Mononuclear cell (primary cell): ENCODE results near the gene GALR3. TPM values are rescaled to one million over a fixed set of nuclear protein-coding genes. Genes with fewer than 3 reads are reported as not detected.

ENCODE experiments used
- H3K27me3 ChIP-seq: 2 replicates; pipeline ENCODE4 v1.6.0; 2011; ENCODE audit warnings: low read length, control low read depth; ENCODE audit not compliant: insufficient read depth
- H3K4me1 ChIP-seq: 2 replicates; pipeline ENCODE4 v1.5.1; 2011; ENCODE audit warnings: mild to moderate bottlenecking, low read length, control low read depth; ENCODE audit not compliant: insufficient read depth
- H3K4me3 ChIP-seq: 2 replicates; pipeline ENCODE4 v1.5.1; 2011; ENCODE audit warnings: mild to moderate bottlenecking, low read length, moderate library complexity
- H3K9me3 ChIP-seq: 2 replicates; pipeline ENCODE4 v1.5.1; 2011; ENCODE audit warnings: low read depth, mild to moderate bottlenecking, control low read depth, low read length
- total RNA-seq: library from RNA; depleted of rRNA; stranded (reverse); fragments of >200 nt; gene quantifications from one replicate; pipeline ENCODE4 v1.2.3, GENCODE V29; 2012

The GALR3 gene
- total RNA-seq, 1 donor: not detected

DNA sequence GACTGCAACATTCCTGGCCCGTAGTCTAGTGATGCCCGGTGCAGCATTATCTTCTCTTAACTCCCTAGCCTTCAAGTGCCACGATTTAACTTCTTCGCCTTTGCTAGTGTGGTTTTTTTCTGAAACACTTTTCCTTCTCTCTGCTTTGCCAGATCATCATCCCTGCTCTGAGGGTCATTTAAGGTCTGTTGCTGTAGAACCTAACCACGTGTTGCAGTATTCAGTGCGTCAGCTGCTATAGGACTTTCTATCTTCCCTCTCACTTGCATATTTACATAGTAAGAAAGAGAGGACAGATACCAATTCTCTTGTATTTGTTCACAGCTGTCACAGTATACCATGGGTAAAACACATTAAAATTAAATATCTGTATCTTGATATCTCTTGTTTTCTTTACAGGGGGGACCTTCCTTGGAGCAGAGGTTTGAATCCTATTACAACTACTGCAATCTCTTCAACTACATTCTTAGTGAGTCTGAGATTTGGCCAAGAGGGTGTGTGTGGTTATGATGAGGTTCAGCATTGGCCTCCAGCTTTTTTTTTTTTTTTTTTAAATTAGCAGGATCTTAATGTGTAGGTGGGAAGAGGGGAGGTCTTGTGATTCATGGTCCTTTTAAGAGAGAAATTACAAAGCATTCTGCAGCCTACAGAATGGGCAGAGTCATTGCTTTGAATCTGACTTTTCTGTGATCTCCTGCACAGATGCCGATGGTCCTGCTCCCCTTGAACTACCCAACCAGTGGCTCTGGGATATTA lies 39.6 kb downstream of the GALR3 start:
- no peaks in the 10 kb centered on the region for H3K9me3 ChIP-seq
- H3K4me3 ChIP-seq: no peak overlapping the region
- no peaks in the 10 kb centered on the region for H3K4me1 ChIP-seq
- H3K27me3 ChIP-seq: no peaks in the 10 kb centered on the region

- Histone ChIP-seq H3K4me3 (no peak overlapping the region), H3K9me3 (no peaks in the 10 kb centered on the region), H3K4me1 (no peaks in the 10 kb centered on the region), H3K27me3 (no peaks in the 10 kb centered on the region)
Measured at GRCh38 chr22:37865510-37865909, 42.3 kb downstream of the GALR3 start.

- Histone ChIP-seq H3K27me3 (no peaks in the 10 kb centered on the region), H3K4me1 (no peaks in the 10 kb centered on the region), H3K9me3 (no peaks in the 10 kb centered on the region), H3K4me3 (no peak overlapping the region)
Measured at GRCh38 chr22:37870273-37870672, 47.1 kb downstream of the GALR3 start.

Other genes starting within 250 kb of the GALR3 start
- gene LGALS2, start 243.3 kb upstream of the GALR3 start, total RNA-seq: 75.2 TPM
- 60.8 TPM for gene GGA1, start 214.5 kb upstream of the GALR3 start, total RNA-seq
- 64.0 TPM for gene SH3BP1, start 183.7 kb upstream of the GALR3 start, total RNA-seq
- gene PDXP, start 164.7 kb upstream of the GALR3 start, total RNA-seq: 2.7 TPM
- 260 TPM for gene LGALS1, start 147.7 kb upstream of the GALR3 start, total RNA-seq
- 21.0 TPM for gene NOL12, start 137.0 kb upstream of the GALR3 start, total RNA-seq
- gene TRIOBP, start 126.3 kb upstream of the GALR3 start, total RNA-seq: 30.0 TPM
- 1.7 TPM for gene GCAT, start 15.4 kb upstream of the GALR3 start, total RNA-seq
- gene ANKRD54, start 21.0 kb downstream of the GALR3 start, total RNA-seq: 10.7 TPM
- gene EIF3L, start 26.0 kb downstream of the GALR3 start, total RNA-seq: 516 TPM
- gene MICALL1, start 82.9 kb downstream of the GALR3 start, total RNA-seq: 10.7 TPM
- not detected for gene C22orf23, start 130.2 kb downstream of the GALR3 start, total RNA-seq
- gene POLR2F, start 130.3 kb downstream of the GALR3 start, total RNA-seq: 8.4 TPM
- not detected for gene SOX10, start 161.2 kb downstream of the GALR3 start, total RNA-seq
- gene PICK1, start 234.0 kb downstream of the GALR3 start, total RNA-seq: 10.6 TPM